NCI-H146 treated with DMSO at 0.1 percent for 48 hours (cell line): ENCODE results near the gene COL8A2.

ENCODE experiments used
- DNase-seq: peaks from one replicate; lab custom pipeline; 2025; ENCODE audit not compliant: unreplicated experiment; lab: John Stamatoyannopoulos, UW

The COL8A2 gene

DNA sequence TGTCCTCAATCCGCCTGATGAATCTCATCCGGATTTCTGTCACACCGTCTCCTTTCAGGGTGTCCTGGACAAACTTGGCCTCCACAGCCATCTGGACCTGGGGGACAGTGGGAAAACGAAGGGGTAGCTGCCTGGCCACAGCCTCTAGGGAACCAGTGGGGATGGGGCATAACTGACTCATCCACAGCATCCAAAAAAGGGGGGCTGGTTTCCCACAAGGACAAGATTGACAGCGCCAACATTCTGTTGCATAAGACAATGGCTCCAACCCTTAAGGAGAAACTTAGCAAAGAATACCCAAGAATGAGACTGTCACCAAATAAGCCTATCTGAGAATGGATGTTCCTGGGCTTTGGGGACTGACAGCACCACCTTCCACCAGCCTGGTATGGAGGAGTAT is 12.2 kb upstream of the COL8A2 start:
- DNase-seq = no peak

DNA sequence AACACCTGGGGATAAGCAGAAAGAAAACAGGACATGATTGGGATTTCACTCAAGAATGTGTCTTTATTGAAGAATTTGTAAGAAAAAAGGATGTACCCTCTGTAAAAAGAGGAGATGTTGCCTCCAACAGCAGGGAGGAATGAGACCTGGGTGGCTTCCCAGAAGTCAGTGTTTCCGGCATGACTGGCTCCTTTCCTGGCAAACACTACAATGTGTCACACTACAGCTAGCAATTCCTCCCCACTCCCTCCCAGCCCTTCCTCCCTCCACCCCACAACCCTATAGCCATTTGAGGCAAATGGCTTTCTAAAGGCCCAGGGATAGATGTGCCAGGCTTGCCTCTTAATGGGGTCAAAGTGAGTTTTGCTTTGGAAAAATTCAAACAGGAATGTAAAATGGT is 11.5 kb upstream of the COL8A2 start:
- no peak for DNase-seq

DNA sequence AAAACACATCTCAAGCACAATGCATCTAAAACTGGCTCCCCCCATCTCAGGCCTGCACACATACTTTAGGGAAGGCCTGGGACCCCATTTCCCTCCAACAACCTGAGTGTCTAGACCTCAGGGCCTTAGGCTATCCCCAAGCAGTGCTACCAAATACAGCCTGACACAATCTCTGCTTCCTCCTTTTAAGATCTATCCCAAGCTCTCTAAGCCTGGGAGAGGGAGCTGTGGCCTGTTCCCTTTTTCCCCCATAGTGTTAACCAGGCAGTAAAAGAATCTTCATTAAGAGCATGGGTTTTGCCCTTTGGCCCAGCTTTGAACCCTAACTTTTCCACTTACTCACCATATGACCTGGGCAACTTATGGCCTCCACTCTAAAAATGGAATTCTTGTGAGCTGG is 10.8 kb upstream of the COL8A2 start:
- DNase-seq = no peak

DNA sequence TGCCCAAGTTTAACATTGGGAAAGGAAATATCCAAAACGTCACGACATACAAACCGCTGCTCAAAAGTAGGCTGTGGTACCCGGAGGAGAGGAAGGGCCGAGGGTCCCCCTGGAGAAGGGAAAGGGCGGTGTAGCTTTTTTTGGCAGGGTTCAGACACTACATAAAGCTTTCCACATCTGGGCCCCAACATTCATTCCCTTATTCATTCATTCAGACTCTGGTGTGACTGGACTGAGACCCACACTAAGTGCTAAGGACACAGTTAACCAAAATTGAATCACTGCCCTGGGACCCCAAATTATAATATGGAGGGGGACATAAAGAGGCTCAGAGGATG is 10.3 kb upstream of the COL8A2 start:
- DNase-seq = no peak

DNA sequence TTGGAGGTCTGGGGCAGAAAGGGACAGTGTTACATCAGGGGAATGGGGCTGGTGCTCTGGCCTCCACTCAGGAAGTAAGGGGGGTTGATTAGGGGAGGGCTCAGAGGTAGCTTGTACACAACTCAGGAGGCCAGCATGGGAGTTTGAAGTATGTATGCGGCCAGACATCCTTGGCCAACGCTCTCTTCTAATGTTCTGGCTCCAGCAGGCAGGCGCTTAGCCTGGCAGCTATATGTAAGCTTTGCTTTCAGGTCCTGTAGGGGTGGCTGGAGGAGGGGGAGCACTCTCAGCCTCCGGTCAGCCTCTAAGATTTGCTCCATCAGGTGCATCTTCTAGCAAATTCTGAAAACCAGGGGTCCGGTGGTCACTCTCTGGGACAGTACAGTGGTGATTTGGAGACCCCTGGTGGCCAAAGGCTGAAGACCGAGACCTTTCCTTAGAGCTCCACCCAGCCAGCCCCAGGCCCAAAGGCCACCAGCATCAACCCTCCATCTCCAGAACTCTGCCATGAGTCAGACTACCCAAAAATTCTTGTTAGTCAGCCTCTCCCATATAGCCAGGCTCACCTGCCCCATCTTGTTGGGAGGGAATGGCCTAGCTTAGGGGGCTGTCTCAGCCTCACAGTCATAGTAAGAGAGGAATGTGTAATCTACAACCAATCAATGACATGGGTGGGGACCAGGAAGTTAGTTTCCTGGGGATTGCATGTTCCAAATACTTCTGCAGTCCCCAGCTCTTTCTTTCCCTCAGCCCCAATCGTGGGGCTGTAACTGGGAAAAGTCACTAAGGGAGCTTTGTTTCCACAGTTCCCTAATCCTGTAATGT is 9.7 kb upstream of the COL8A2 start:
- peak; percentile 15 for DNase-seq

DNA sequence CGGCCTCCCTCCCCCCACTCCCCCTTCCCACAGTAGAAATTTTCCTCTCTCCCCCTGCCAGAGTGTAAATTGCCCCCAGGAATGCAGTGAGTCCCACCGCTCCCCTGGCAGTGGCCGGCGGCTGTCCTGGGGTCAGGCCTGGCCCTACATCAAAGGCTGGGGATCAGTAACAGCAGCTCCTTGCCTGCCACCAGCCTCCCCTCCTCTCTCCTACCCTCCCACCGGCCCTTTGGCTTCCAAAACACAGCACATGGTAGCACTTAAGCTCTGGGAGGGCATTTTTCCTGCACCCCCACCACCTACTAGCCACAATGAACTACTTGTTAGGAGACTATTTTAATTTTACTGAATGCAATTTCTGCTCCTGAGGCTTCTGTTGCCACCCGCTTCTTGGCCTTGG is 9.0 kb upstream of the COL8A2 start:
- no peak for DNase-seq

DNA sequence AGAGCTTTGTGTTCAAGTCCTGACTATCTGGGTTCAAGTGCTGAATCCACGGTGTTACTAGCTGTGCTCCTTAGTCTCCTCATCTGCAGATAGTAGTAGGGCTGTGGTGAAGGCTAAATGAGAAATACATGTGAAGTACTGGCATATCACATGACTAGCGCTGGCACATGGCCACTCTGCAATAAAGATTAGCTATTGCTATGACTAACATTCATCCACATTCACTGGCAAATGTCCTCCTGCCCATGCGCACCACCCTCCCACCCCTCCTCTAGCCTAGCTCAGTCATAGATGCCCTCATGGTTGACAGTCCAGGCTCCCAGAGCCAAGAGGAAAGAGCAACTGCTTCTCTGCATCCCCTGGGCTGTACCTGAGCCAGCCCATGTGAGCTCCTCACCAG is 8.5 kb upstream of the COL8A2 start:
- no peak for DNase-seq

DNA sequence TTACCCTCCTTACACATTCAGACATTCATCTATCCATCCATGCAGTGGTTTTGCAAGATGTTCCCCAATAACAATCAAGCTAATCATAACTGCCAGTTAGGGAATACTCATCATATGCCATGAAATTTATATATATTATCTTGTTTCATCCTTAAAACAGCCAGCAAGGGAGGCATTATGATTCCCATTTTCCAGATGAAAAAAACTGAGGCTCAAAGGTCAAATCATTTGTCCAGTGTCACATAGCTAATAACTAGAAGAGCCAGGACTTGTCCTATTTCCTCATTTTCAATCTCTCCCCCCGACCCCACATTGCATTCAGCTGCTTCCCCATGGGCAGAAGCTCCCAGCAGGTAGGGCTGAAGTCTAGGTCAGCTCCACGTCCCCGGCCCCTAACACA is 7.0 kb upstream of the COL8A2 start:
- DNase-seq = no peak

DNA sequence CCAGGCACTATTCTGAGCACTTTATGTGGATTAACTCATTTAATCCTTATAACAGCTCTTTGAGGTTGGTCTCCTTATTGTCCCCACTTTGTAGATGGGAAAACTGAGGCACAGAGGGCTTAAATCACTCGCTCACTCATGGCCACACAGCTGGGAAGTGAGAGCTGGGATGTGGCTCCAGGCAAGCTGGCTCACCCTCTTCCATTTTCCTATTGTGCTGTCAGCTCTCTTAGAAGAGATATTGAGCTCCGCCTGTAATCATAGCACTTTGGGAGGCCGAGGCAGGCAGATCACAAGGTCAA is 3.8 kb upstream of the COL8A2 start:
- no peak for DNase-seq

DNA sequence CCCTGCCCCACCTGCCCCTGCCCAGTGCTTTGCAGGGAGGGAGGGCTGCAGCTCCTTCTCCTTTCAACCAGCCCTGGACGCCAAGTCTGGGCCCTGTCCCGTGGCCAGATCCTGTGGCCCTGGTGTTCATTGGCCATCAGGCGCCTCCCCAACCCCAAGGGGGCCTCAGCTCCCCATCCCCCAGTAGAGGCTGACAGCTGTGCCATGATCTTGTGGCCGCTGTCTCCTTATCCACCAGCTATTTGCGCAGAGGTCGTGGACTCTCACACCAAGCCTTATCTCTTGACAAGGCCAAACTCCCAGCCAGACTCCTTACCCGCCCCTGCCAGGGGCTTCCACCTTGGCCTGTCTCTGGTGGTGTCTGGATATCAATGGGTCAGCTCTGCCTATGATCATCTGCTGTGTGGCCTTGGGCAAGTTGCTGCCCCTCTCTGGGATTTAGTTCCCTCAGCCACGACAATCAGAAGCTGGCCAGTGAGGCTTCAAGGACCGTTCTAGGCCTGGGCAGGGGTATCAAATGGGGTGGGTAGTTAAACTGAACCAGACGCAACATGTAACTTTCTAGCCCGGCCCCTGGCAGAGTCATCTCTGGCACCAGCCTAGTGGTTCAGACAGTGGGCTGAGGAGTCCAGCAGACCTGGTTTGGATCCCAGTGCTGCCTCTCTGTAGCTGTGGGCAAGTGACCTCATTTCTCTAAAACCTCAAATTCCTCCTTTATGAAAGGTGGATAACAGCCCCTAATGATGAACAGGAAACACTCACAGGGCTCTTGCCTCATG is 3.3 kb upstream of the COL8A2 start:
- no peak for DNase-seq

DNA sequence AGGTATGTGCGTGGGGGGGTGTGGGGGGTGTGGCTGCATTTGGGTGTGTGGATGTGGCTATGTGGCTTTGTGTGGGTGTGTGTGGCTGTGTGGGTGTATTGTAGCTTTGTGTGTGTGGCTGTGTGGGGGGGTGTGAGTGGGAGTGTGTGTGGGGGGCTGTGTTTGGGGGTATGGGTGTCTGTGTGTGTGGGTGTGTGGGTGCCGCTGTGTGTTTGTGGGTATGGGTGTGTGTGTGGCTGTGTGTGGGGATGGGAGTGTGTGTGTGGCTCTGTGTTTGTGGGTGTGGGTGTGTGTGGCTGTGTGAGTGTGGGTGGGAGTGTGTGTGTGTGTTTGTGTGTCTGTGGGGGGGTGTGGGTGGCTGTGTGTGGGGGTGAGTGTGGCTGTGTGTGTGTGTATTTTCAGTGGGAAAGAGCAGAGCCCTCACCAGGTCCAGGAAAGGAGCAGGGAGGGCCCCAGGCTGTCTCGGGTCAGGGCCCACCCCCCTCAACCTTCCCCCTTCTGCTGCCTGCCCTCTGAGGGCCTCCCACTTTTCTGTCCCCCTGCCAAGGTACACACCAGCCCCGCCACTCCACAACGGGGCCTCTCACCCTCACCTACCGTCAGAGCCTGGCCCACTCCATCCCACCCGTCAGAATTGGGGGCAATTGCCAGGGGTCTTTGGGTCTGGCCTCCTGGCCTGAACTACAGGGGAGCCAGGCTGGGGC is 1.9 kb upstream of the COL8A2 start:
- DNase-seq = no peak

DNA sequence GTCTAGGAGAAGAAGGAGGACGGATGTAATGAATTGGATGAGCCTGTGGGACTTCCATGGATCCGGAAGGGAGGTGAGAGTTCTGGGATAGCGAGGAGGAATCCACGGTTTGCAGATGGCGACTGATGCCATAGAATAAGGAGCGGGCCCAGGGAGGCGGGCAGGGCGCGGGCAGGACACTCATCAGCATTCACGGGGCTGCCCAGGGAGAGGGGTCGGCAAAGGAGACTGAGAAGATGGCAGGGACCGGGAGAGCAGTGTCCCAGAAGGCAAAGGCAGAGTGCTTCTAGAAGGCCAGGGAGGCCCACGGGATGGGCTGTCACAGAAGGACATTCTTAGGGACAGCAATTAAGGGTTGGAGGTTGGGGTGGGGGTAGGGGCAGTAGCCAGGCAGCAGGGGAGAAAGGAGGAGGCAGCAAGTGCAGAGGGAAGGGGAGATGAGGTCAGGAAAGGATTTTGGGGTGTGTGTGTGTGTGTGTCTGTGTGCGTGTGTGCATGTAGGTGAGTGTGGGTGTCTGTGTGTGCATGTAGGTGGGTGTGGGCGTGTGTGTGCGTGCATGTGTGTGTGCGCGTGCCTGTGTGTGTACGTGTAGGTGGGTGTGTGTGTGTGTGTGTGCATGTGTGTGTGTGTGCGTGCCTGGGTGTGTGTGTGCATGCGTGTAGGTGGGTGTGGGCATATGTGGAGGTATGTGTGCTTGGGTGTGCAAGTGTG is 1.1 kb upstream of the COL8A2 start:
- DNase-seq = no peak

DNA sequence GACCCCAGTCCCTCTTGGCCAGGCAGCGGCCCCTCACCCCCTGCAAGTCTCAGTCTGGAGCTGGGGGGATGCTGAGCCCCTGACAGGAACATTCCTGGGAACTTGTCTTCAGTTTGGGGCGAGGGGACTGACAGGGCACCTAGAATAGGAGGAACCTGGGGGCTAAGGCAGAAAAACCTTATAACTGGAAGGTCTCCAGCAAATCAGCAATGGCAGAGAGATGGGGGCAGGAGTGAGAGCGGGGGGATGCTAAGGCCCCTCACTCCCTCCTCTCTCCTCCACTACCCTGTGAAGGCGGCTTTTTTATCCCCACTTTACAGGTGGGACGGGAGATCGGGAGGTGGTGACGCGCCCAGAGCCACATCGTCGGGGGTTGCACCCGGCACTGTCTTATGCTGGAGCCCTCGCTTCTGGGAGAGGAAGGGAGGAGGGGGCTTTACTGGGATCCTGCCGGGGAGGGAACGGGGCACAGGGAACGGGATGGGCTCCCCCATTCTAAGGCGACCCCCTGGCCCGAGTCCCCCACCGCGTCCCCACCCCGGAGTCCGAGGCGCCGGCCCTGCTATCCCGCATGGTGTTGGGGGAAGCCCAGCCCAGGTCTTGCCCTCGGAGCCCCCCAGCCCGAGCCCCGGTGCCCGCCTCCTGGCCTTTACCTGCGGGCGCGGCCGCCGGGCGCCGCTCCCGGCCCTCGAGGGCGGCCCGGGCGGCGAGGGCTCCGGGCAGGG is 456 bp downstream of the COL8A2 start:
- DNase-seq = no peak

DNA sequence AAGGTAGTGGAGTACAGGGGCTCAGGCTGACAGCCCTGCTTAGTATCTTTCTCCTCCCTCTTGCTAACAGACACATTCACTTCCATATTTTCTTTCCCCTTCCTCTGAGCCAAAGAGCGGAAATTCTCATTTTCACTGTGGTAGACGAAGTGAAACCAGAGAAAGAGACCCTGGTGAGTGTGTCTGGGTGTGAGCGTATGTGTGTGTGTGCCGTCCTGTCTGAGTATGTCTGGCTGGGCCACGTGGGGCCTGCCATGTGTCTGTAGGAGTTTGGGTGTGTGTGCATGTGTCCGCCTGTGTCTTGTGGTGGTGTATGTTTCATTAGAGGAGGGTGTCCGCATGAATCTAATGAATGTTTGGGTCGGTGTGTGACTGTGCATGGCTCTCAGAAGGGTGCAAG is 1.7 kb downstream of the COL8A2 start:
- DNase-seq = no peak

DNA sequence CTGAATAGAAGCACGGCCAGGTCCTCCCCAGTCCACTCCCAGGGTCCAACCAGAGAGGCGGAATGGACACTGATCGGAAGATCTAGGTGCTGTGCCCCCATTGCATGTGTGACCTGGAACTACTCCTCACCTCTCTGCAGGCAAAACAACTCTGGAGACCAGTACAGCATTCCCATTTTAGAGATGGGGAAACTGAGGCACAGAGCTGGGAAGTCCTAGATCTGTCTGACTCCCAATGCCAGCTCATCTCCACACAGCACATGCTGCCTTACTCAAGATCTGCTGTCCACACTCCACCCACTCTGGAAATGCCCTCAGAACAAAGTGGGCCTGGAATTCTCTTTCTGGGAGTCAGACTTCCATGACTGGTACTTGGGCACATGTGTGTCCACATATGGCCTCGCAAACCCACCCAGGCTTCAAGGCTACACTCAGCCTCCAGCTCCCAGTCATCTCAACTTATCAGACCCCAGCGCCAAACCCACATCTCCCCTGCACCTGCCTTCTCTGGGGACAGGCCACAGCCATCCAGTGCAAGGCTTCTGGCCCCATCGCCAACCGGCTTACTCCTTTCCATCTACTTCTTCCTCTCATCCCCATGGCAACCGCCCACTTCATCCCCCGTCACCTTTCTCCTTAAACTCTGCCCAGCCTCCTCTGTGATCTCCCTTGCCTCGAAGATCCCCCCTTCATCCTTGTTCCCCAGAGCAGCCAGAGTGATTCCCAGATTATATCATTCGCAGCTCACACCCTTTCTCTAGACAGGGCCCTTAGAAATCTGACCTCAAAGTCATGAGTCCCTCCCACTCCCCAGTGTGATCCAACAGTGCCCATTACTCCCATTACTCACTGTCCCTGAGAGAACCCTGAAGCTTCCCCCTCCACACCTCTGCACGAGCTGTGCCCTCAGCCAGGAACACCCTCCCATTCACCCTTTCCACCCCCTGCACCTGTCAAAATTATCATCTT is 2.7 kb downstream of the COL8A2 start:
- no peak for DNase-seq

DNA sequence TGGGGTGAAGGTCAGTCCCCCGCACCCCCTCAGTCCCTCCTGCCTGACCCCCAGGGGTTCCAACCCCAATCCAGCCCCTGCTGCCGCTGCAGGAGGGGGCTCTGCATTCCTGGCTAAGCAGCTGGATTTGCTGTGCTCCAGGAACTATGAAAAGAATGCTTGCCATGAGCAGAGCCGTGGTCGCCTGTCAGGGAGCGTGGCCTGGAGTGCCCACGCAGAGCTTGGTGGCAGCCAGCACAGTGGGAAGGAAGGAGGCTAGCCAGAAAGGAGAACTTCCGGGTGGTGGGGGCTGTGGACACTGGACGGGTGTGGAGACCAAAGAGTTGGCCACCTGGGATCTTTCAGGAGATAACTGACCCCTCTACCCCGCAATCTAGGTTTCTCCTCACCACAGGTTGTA is 5.6 kb downstream of the COL8A2 start:
- no peak for DNase-seq

DNA sequence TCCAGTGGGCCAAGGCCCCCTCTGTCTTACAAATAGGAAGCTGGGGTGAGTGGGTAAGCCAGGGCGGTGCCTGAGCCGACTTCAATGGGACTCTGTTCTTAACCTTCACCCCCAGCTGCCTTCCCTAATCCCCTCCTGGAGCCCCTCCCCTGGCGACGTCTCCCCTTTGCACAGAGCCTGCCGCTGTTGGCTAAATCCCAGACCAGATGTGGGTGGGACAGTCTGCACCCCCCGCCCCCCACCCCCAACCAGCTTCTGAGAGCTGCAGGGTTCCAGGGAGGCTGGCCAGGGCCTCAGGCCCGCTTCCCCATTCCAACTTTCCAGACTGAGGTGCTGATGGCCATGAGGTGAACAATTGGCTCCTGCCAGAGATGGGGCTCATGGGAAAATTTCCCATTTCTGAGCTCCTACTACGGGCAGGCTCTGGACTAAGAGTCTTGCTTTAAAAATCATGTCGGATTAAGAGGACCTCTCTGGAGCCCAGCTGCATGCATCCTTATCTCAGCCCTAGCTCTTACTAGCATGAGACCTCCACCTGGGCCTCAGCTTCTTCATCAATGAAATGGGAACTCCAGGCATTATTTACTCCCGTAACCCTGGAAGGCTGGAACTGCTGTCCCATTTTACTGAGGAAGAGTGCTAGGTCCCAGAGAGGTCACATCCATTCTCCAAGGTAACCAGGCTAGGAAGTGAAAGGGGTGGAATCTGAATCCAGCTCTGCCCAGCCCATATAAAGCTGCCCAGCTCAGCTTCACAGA is 6.4 kb downstream of the COL8A2 start:
- DNase-seq = no peak

DNA sequence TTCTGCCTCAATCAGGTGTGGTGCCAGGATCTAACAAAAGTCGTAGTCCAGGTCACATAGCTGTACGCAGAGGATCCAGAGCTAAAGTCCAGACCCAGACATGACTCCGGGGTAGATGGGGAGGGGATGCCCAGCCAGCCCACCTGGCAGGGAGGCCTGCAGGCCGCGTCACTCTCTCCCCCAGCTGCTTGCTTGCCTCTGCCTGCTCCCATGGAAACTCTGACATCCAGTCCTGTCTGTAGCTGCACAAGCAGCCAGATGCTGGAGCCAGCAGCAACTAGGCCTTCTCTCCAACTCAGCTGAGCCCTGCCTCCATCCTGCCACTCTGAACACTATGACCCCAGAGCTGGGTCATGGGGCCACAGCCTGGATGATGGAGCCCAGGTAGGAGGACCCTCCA is 8.1 kb downstream of the COL8A2 start:
- no peak for DNase-seq

DNA sequence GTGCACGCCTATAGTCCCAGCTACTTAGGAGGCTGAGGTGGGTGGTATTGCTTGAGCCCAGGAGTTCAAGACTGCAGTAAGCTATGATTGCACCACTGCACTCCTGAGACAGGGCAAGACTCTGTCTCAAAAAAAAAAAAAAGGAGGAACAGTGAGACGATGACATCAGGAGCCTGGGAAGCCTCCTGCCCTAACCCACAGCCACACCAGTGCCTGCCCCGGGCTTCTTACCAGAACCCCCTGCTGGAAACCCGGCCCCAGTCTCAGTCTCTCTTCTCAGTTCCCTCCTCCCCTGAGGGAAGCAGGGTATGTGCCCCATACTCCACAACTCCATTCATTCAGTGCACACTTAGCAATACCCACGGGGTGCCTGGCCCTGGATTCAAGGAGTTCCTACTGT is 9.1 kb downstream of the COL8A2 start:
- no peak for DNase-seq
